ENCODE measurements around the gene DSCAM.

Gene DSCAM

GRCh38 chr21:40531431-40532110, 315.4 kb downstream of the DSCAM start:
- Histone ChIP-seq H3K36me3 (ENCODE audit: control insufficient read depth in 4 of 4, insufficient read depth in 4 of 4, low read length in 3 of 4) (no peaks in the 10 kb centered on the region), H3K27me3 (replicated peaks in 2 of 5; ENCODE audit: control insufficient read depth in 4 of 5, insufficient read depth in 5 of 5, low read length in 4 of 5) (no peaks in the 10 kb centered on the region), H3K4me1 (ENCODE audit: control extremely low read depth in 1 of 4, control insufficient read depth in 4 of 4, insufficient read depth in 4 of 4, low read length in 3 of 4) (no peaks in the 10 kb centered on the region), H3K9me3 (ENCODE audit: control extremely low read depth in 1 of 5, control insufficient read depth in 4 of 5, insufficient read depth in 2 of 5, low read depth in 1 of 5, low read length in 4 of 5) (peaks cover 0 to 6% (median 2%) of the 10 kb centered on the region in 5 experiments), H3K4me3 (ENCODE audit: control insufficient read depth in 1 of 7, extremely low read depth in 1 of 7, insufficient read depth in 4 of 7, low read depth in 2 of 7, low read length in 6 of 7) (no peak overlapping the region), H3K27ac (ENCODE audit: insufficient read depth in 1 of 2, low read depth in 1 of 2, low read length in 2 of 2, poor library complexity in 1 of 2, severe bottlenecking in 2 of 2) (no peak overlapping the region)
- 88% methylated on average over 2 of the region's 4 CpGs for WGBS (ENCODE audit: insufficient coverage)
- ChIA-PET POLR2A (no interaction called here), CTCF (no interaction called here)
- no peak for DNase-seq

- no peak overlapping the region for H3K27ac ChIP-seq (ENCODE audit: insufficient read depth in 1 of 2, low read depth in 1 of 2, low read length in 2 of 2, poor library complexity in 1 of 2, severe bottlenecking in 2 of 2)
- no peak for DNase-seq
- POLR2A ChIA-PET = no interaction called here
- no peaks in the 10 kb centered on the region for H3K27me3 ChIP-seq (replicated peaks in 2 of 5; ENCODE audit: control insufficient read depth in 4 of 5, insufficient read depth in 5 of 5, low read length in 4 of 5)
- no peaks in the 10 kb centered on the region for H3K36me3 ChIP-seq (ENCODE audit: control insufficient read depth in 4 of 4, insufficient read depth in 4 of 4, low read length in 3 of 4)
- peaks cover 0 to 6% (median 2%) of the 10 kb centered on the region in 5 experiments for H3K9me3 ChIP-seq (ENCODE audit: control extremely low read depth in 1 of 5, control insufficient read depth in 4 of 5, insufficient read depth in 2 of 5, low read depth in 1 of 5, low read length in 4 of 5)
- H3K4me3 ChIP-seq (ENCODE audit: control insufficient read depth in 1 of 7, extremely low read depth in 1 of 7, insufficient read depth in 4 of 7, low read depth in 2 of 7, low read length in 6 of 7) = no peak overlapping the region
- CTCF ChIA-PET = no interaction called here
- no peaks in the 10 kb centered on the region for H3K4me1 ChIP-seq (ENCODE audit: control extremely low read depth in 1 of 4, control insufficient read depth in 4 of 4, insufficient read depth in 4 of 4, low read length in 3 of 4)
- WGBS (ENCODE audit: insufficient coverage) = 90% methylated on average over 8 of the region's 10 CpGs
Measured at GRCh38 chr21:40531016-40531415, 315.9 kb downstream of the DSCAM start.

DNA sequence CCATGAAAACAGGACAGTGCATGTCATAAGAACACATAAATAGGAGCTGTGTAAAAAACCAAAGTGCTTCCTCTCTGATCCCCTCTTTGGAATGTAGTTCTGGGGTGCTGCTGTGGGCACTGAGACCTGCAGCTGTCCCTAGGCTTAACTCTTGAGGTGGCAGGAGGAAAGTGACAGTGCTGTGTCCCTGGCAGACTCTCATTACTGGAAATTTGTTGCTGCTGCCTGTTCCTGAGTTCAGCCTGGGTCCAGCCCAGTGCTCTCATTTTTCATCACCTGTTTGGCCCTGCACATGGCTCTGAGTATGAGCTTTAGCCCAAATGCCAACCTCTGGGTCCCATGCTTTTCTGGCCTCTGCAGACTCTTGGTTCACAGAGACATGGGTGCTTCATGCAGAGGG, 329.3 kb downstream of the DSCAM start:
- Histone ChIP-seq H3K27ac (ENCODE audit: insufficient read depth in 1 of 2, low read depth in 1 of 2, low read length in 2 of 2, poor library complexity in 1 of 2, severe bottlenecking in 2 of 2) (no peak overlapping the region), H3K27me3 (replicated peaks in 2 of 5; ENCODE audit: control insufficient read depth in 4 of 5, insufficient read depth in 5 of 5, low read length in 4 of 5) (no peaks in the 10 kb centered on the region), H3K36me3 (ENCODE audit: control insufficient read depth in 4 of 4, insufficient read depth in 4 of 4, low read length in 3 of 4) (no peaks in the 10 kb centered on the region), H3K4me1 (ENCODE audit: control extremely low read depth in 1 of 4, control insufficient read depth in 4 of 4, insufficient read depth in 4 of 4, low read length in 3 of 4) (peaks cover 0 to 7% (median 6%) of the 10 kb centered on the region in 4 experiments), H3K9me3 (ENCODE audit: control extremely low read depth in 1 of 5, control insufficient read depth in 4 of 5, insufficient read depth in 2 of 5, low read depth in 1 of 5, low read length in 4 of 5) (no peaks in the 10 kb centered on the region), H3K4me3 (ENCODE audit: control insufficient read depth in 1 of 7, extremely low read depth in 1 of 7, insufficient read depth in 4 of 7, low read depth in 2 of 7, low read length in 6 of 7) (no peak overlapping the region)
- DNase-seq = no peak
- ChIA-PET CTCF (no interaction called here), POLR2A (no interaction called here)

DNA sequence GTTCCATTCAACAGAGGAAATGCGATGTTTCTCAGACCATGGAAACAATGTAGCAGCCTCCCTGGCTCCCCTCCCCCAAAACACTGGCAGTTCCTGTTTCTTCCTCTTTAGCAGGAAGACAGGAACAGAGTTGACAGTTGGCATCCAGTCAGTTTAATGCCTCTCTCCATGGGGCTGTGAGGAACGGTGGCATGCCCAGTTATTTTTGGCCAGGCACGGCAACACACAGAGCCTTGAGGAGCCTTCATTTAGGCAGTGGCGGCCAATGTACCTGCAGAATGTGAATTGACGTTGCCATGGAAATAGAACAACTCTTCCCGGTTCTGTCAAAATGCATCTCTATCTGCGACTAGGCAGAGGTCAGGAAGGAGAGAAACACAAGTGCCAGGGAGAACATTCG, 330.6 kb downstream of the DSCAM start:
- H3K27me3 ChIP-seq (replicated peaks in 2 of 5; ENCODE audit: control insufficient read depth in 4 of 5, insufficient read depth in 5 of 5, low read length in 4 of 5) = no peaks in the 10 kb centered on the region
- ChIA-PET POLR2A (no interaction called here), CTCF (no interaction called here)
- H3K36me3 ChIP-seq (ENCODE audit: control insufficient read depth in 4 of 4, insufficient read depth in 4 of 4, low read length in 3 of 4) = no peaks in the 10 kb centered on the region
- peak overlapping the region in 2 of 7 experiments; percentile 16 to 56 for H3K4me3 ChIP-seq (ENCODE audit: control insufficient read depth in 1 of 7, extremely low read depth in 1 of 7, insufficient read depth in 4 of 7, low read depth in 2 of 7, low read length in 6 of 7)
- WGBS (ENCODE audit: insufficient coverage) = 29% methylated on average over 4 of the region's 8 CpGs
- no peaks in the 10 kb centered on the region for H3K9me3 ChIP-seq (ENCODE audit: control extremely low read depth in 1 of 5, control insufficient read depth in 4 of 5, insufficient read depth in 2 of 5, low read depth in 1 of 5, low read length in 4 of 5)
- peak; percentile 4 to 56 (median 51) for DNase-seq
- peaks cover 0 to 7% (median 6%) of the 10 kb centered on the region in 4 experiments for H3K4me1 ChIP-seq (ENCODE audit: control extremely low read depth in 1 of 4, control insufficient read depth in 4 of 4, insufficient read depth in 4 of 4, low read length in 3 of 4)
- H3K27ac ChIP-seq (ENCODE audit: insufficient read depth in 1 of 2, low read depth in 1 of 2, low read length in 2 of 2, poor library complexity in 1 of 2, severe bottlenecking in 2 of 2) = no peak overlapping the region

GRCh38 chr21:40512590-40512989, 334.4 kb downstream of the DSCAM start:
- H3K27me3 ChIP-seq (replicated peaks in 2 of 5; ENCODE audit: control insufficient read depth in 4 of 5, insufficient read depth in 5 of 5, low read length in 4 of 5) = no peaks in the 10 kb centered on the region
- CTCF ChIA-PET = no interaction called here
- H3K9me3 ChIP-seq (ENCODE audit: control extremely low read depth in 1 of 5, control insufficient read depth in 4 of 5, insufficient read depth in 2 of 5, low read depth in 1 of 5, low read length in 4 of 5) = no peaks in the 10 kb centered on the region
- WGBS (ENCODE audit: insufficient coverage) = 94% methylated on average over 9 of the region's 11 CpGs
- DNase-seq = no peak
- POLR2A ChIA-PET = no interaction called here
- H3K4me1 ChIP-seq (ENCODE audit: control extremely low read depth in 1 of 4, control insufficient read depth in 4 of 4, insufficient read depth in 4 of 4, low read length in 3 of 4) = peaks cover 0 to 7% (median 6%) of the 10 kb centered on the region in 4 experiments
- H3K4me3 ChIP-seq (ENCODE audit: control insufficient read depth in 1 of 7, extremely low read depth in 1 of 7, insufficient read depth in 4 of 7, low read depth in 2 of 7, low read length in 6 of 7) = no peak overlapping the region
- H3K36me3 ChIP-seq (ENCODE audit: control insufficient read depth in 4 of 4, insufficient read depth in 4 of 4, low read length in 3 of 4) = no peaks in the 10 kb centered on the region
- no peak overlapping the region for H3K27ac ChIP-seq (ENCODE audit: insufficient read depth in 1 of 2, low read depth in 1 of 2, low read length in 2 of 2, poor library complexity in 1 of 2, severe bottlenecking in 2 of 2)

- Histone ChIP-seq H3K9me3 (ENCODE audit: control extremely low read depth in 1 of 5, control insufficient read depth in 4 of 5, insufficient read depth in 2 of 5, low read depth in 1 of 5, low read length in 4 of 5) (no peaks in the 10 kb centered on the region), H3K27ac (ENCODE audit: insufficient read depth in 1 of 2, low read depth in 1 of 2, low read length in 2 of 2, poor library complexity in 1 of 2, severe bottlenecking in 2 of 2) (no peak overlapping the region), H3K36me3 (ENCODE audit: control insufficient read depth in 4 of 4, insufficient read depth in 4 of 4, low read length in 3 of 4) (no peaks in the 10 kb centered on the region), H3K4me1 (ENCODE audit: control extremely low read depth in 1 of 4, control insufficient read depth in 4 of 4, insufficient read depth in 4 of 4, low read length in 3 of 4) (no peaks in the 10 kb centered on the region), H3K27me3 (replicated peaks in 2 of 5; ENCODE audit: control insufficient read depth in 4 of 5, insufficient read depth in 5 of 5, low read length in 4 of 5) (no peaks in the 10 kb centered on the region), H3K4me3 (ENCODE audit: control insufficient read depth in 1 of 7, extremely low read depth in 1 of 7, insufficient read depth in 4 of 7, low read depth in 2 of 7, low read length in 6 of 7) (no peak overlapping the region)
- WGBS (ENCODE audit: insufficient coverage) = no CpG with 5 or more reads among the region's 2 CpGs
- CTCF ChIA-PET = no interaction called here
- POLR2A ChIA-PET = no interaction called here
- DNase-seq = no peak
Measured at GRCh38 chr21:40507978-40508377, 339.0 kb downstream of the DSCAM start.

- Histone ChIP-seq H3K4me1 (ENCODE audit: control extremely low read depth in 1 of 4, control insufficient read depth in 4 of 4, insufficient read depth in 4 of 4, low read length in 3 of 4) (no peaks in the 10 kb centered on the region), H3K36me3 (ENCODE audit: control insufficient read depth in 4 of 4, insufficient read depth in 4 of 4, low read length in 3 of 4) (no peaks in the 10 kb centered on the region), H3K4me3 (ENCODE audit: control insufficient read depth in 1 of 7, extremely low read depth in 1 of 7, insufficient read depth in 4 of 7, low read depth in 2 of 7, low read length in 6 of 7) (no peak overlapping the region), H3K27ac (ENCODE audit: insufficient read depth in 1 of 2, low read depth in 1 of 2, low read length in 2 of 2, poor library complexity in 1 of 2, severe bottlenecking in 2 of 2) (no peak overlapping the region), H3K9me3 (ENCODE audit: control extremely low read depth in 1 of 5, control insufficient read depth in 4 of 5, insufficient read depth in 2 of 5, low read depth in 1 of 5, low read length in 4 of 5) (no peaks in the 10 kb centered on the region), H3K27me3 (replicated peaks in 2 of 5; ENCODE audit: control insufficient read depth in 4 of 5, insufficient read depth in 5 of 5, low read length in 4 of 5) (peaks cover 0 to 1% (median 0%) of the 10 kb centered on the region in 5 experiments)
- ChIA-PET CTCF (no interaction called here), POLR2A (no interaction called here)
- 100% methylated on average over 1 of the region's 5 CpGs for WGBS (ENCODE audit: insufficient coverage)
- DNase-seq = no peak
Measured at GRCh38 chr21:40505681-40506080, 341.3 kb downstream of the DSCAM start.

All from common myeloid progenitor, CD34-positive (primary cell).